Measurements from ENCODE around the gene CCDC85B.

The CCDC85B gene

GRCh38 chr11:65882120-65883057 is 8.1 kb upstream of the CCDC85B start:
- TF ChIP-seq CEBPB (IDR thresholded peaks at IDR 0.05) = no peak
- no peak for TF ChIP-seq RAD21 (IDR thresholded peaks at IDR 0.05; ENCODE audit: low read depth)
- no peak for TF ChIP-seq USF1 (IDR thresholded peaks at IDR 0.05)
- TF ChIP-seq YY1 (IDR thresholded peaks at IDR 0.05; ENCODE audit: low read depth) = no peak
- TF ChIP-seq ZBTB7A (IDR thresholded peaks at IDR 0.05; ENCODE audit: low read depth) = no peak
- TF ChIP-seq TAF1 (IDR thresholded peaks at IDR 0.05; ENCODE audit: low read depth) = no peak
- TF ChIP-seq MAX (IDR thresholded peaks at IDR 0.05) = no peak
- TF ChIP-seq FOXM1 (IDR thresholded peaks at IDR 0.05; ENCODE audit: borderline replicate concordance, low read depth) = no peak
- no peak for TF ChIP-seq TEAD4 (IDR thresholded peaks at IDR 0.05)
- no peak for TF ChIP-seq TCF12 (IDR thresholded peaks at IDR 0.05; ENCODE audit: low read depth)
- TF ChIP-seq EGR1 (IDR thresholded peaks at IDR 0.05) = no peak
- no peak for TF ChIP-seq NFIC (IDR thresholded peaks at IDR 0.05)
- no peak for TF ChIP-seq CREB1 (IDR thresholded peaks at IDR 0.05; ENCODE audit: low read depth)
- no peak for TF ChIP-seq REST (IDR thresholded peaks at IDR 0.05; ENCODE audit: low read depth)
- TF ChIP-seq EP300 (IDR thresholded peaks at IDR 0.05; ENCODE audit: borderline replicate concordance) = no peak

GRCh38 chr11:65883058-65883761 is 7.3 kb upstream of the CCDC85B start:
- TF ChIP-seq YY1 (IDR thresholded peaks at IDR 0.05; ENCODE audit: low read depth) (no peak), EP300 (IDR thresholded peaks at IDR 0.05; ENCODE audit: borderline replicate concordance) (no peak), EGR1 (IDR thresholded peaks at IDR 0.05) (no peak), CEBPB (IDR thresholded peaks at IDR 0.05) (no peak), RAD21 (IDR thresholded peaks at IDR 0.05; ENCODE audit: low read depth) (no peak), TEAD4 (IDR thresholded peaks at IDR 0.05) (no peak), CREB1 (IDR thresholded peaks at IDR 0.05; ENCODE audit: low read depth) (no peak), MAX (IDR thresholded peaks at IDR 0.05) (no peak), TAF1 (IDR thresholded peaks at IDR 0.05; ENCODE audit: low read depth) (no peak), FOXM1 (IDR thresholded peaks at IDR 0.05; ENCODE audit: borderline replicate concordance, low read depth) (no peak), REST (IDR thresholded peaks at IDR 0.05; ENCODE audit: low read depth) (no peak), ZBTB7A (IDR thresholded peaks at IDR 0.05; ENCODE audit: low read depth) (no peak), TCF12 (IDR thresholded peaks at IDR 0.05; ENCODE audit: low read depth) (no peak), NFIC (IDR thresholded peaks at IDR 0.05) (no peak), USF1 (IDR thresholded peaks at IDR 0.05) (no peak)

GRCh38 chr11:65883786-65884715 is 6.4 kb upstream of the CCDC85B start:
- TF ChIP-seq REST (IDR thresholded peaks at IDR 0.05; ENCODE audit: low read depth) (no peak), YY1 (IDR thresholded peaks at IDR 0.05; ENCODE audit: low read depth) (no peak), TAF1 (IDR thresholded peaks at IDR 0.05; ENCODE audit: low read depth) (no peak), NFIC (IDR thresholded peaks at IDR 0.05) (no peak), MAX (IDR thresholded peaks at IDR 0.05) (no peak), TEAD4 (IDR thresholded peaks at IDR 0.05) (no peak), CREB1 (IDR thresholded peaks at IDR 0.05; ENCODE audit: low read depth) (no peak), FOXM1 (IDR thresholded peaks at IDR 0.05; ENCODE audit: borderline replicate concordance, low read depth) (no peak)
